ENCODE data around the gene SPECC1.

DNA sequence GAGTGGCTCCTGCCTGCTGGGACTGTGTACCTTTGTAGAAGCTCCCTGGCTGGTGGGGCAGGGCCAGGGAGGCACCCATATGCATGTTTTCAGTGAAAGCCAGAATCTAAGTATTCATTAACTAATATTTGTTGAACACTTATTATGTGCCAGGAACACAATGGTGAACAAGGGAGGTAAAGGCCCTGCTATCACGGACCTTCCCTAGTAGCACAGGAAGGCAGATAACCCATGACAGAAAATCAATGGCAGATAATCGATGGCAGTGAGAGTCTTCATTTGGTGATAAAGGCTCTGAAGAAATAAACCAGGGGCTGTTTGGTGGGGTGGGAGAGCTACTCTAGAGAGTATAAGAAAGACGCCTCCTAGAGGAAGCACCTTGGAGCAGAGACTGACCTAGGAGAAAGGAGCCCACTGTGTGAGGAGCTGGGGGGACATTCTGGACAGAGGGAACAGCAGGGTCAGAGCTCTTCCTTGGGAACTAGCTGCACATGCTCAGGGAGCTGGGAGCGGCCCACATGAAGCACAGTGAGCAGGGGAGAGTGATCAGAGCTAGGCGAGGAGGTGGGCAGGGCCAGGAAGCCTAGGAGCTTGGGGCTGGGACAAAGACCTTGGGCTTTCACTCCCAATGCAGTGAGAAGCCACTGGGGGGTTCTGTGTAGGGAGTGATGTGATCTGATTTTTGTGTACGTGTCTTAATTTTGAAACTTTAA, 78.5 kb downstream of the SPECC1 start:
- TF ChIP-seq, protein P1, sequence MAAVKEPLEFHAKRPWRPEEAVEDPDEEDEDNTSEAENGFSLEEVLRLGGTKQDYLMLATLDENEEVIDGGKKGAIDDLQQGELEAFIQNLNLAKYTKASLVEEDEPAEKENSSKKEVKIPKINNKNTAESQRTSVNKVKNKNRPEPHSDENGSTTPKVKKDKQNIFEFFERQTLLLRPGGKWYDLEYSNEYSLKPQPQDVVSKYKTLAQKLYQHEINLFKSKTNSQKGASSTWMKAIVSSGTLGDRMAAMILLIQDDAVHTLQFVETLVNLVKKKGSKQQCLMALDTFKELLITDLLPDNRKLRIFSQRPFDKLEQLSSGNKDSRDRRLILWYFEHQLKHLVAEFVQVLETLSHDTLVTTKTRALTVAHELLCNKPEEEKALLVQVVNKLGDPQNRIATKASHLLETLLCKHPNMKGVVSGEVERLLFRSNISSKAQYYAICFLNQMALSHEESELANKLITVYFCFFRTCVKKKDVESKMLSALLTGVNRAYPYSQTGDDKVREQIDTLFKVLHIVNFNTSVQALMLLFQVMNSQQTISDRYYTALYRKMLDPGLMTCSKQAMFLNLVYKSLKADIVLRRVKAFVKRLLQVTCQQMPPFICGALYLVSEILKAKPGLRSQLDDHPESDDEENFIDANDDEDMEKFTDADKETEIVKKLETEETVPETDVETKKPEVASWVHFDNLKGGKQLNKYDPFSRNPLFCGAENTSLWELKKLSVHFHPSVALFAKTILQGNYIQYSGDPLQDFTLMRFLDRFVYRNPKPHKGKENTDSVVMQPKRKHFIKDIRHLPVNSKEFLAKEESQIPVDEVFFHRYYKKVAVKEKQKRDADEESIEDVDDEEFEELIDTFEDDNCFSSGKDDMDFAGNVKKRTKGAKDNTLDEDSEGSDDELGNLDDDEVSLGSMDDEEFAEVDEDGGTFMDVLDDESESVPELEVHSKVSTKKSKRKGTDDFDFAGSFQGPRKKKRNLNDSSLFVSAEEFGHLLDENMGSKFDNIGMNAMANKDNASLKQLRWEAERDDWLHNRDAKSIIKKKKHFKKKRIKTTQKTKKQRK (IDR thresholded peaks at IDR 0.05; ENCODE audit: low read depth, low read length) = no peak
- no peak for TF ChIP-seq STAT1 (conservative IDR thresholded peaks at IDR 0.05)
